ENCODE results near the gene SLC22A15.

- no peak for TF ChIP-seq TAF1 (IDR thresholded peaks at IDR 0.05; ENCODE audit: borderline replicate concordance, low read depth, low read length)
- TF ChIP-seq CTCF (IDR thresholded peaks at IDR 0.05 in 2 of 3, conservative IDR thresholded peaks at IDR 0.05 in 1 of 3; ENCODE audit: control insufficient read depth in 2 of 3, extremely low read depth in 1 of 3, insufficient read depth in 1 of 3, low read depth in 3 of 3, low read length in 3 of 3): no peak
- no peak for TF ChIP-seq REST (IDR thresholded peaks at IDR 0.05; ENCODE audit: low read depth, low read length)
- no peak for TF ChIP-seq IKZF1 (conservative IDR thresholded peaks at IDR 0.05)
- TF ChIP-seq ATF2 (IDR thresholded peaks at IDR 0.05; ENCODE audit: low read length): no peak
- no peak for TF ChIP-seq CBX5 (IDR thresholded peaks at IDR 0.05; ENCODE audit: low read depth)
- no peak for TF ChIP-seq YY1 (IDR thresholded peaks at IDR 0.05; ENCODE audit: low read depth, low read length)
- TF ChIP-seq CBX3 (IDR thresholded peaks at IDR 0.05; ENCODE audit: borderline replicate concordance, low read depth): no peak
- no peak for TF ChIP-seq ATF3 (IDR thresholded peaks at IDR 0.05; ENCODE audit: borderline replicate concordance, extremely low read depth, low read depth, low read length)
- TF ChIP-seq YBX1 (IDR thresholded peaks at IDR 0.05): no peak
- no peak for TF ChIP-seq NFXL1 (IDR thresholded peaks at IDR 0.05; ENCODE audit: borderline replicate concordance)
These were observed 2.1 kb downstream of the SLC22A15 start for GRCh38 chr1:115978292-115978941.

Data from GM12878 (cell line).